ENCODE measurements around the gene ZSWIM5.

The ZSWIM5 gene

DNA sequence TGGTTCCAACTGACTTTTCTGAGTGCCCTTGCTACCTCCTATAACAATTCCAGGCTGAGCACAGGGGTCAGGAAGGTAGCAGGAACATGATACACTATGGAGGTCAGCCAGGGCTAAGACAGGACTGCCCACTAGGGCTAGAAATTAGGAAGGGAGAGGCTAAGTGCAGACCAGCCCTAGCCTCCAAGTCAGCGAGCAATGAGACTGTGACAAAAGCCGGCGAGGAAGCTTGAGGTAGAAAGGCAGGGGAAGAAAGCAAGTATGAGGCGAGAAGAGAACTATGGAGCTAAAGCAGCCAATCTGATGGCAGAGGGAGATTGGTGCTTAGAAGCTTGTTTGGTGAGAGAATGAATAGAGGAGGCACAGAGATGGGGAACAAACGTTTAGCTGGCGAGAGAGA lies 189.6 kb downstream of the ZSWIM5 start:
- TF ChIP-seq, protein P1, sequence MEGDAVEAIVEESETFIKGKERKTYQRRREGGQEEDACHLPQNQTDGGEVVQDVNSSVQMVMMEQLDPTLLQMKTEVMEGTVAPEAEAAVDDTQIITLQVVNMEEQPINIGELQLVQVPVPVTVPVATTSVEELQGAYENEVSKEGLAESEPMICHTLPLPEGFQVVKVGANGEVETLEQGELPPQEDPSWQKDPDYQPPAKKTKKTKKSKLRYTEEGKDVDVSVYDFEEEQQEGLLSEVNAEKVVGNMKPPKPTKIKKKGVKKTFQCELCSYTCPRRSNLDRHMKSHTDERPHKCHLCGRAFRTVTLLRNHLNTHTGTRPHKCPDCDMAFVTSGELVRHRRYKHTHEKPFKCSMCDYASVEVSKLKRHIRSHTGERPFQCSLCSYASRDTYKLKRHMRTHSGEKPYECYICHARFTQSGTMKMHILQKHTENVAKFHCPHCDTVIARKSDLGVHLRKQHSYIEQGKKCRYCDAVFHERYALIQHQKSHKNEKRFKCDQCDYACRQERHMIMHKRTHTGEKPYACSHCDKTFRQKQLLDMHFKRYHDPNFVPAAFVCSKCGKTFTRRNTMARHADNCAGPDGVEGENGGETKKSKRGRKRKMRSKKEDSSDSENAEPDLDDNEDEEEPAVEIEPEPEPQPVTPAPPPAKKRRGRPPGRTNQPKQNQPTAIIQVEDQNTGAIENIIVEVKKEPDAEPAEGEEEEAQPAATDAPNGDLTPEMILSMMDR (IDR thresholded peaks at IDR 0.05): no peak

DNA sequence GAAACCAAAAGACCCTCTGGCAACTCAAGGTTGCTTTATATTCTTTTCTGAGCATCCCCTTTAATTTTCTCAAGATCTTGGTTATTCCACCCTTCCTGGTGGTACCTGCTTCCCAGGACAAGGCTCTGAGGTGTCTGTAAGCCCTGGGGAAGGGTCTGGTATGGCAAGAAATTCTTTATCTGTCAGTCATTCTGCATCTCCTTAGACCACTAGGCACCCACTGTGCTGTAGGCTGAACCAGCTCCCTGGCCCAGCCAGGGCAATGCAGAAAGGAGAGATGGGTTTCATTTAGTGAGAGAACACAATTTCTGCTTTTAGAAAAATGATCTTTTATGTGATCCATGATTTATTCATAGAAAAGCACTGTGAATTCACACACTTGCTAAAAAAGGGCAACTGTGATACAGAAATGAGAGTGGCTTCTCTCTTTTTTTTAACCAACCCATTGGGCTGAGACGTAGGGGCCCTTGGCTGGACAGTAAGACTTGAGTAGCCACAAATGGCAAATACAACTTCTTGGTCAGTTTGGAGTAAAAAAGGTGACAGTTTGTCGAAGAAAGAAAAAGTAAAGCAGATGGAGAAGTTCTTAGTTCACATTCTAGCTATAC lies 190.2 kb downstream of the ZSWIM5 start:
- TF ChIP-seq, protein P1 (IDR thresholded peaks at IDR 0.05): no peak

DNA sequence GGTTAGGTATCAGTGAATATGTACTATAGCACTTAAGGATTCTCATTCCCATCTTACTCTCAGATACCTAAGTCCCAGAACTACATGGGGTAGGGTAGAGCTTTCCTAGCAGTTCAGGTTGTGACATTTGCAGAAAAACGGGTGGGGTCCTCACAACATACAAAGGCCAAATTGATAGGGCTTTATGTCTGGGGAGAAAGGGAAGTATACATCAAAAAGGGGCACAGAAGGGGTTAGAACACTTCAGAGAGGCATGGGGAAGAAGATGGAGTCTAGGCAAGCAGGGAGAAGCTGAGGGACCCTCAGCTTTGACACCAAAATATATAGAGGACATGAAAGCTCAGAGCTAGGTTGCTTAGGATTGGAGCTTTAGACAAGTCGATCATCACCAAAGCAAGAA lies 190.7 kb downstream of the ZSWIM5 start:
- TF ChIP-seq, protein P1 (IDR thresholded peaks at IDR 0.05): no peak

DNA sequence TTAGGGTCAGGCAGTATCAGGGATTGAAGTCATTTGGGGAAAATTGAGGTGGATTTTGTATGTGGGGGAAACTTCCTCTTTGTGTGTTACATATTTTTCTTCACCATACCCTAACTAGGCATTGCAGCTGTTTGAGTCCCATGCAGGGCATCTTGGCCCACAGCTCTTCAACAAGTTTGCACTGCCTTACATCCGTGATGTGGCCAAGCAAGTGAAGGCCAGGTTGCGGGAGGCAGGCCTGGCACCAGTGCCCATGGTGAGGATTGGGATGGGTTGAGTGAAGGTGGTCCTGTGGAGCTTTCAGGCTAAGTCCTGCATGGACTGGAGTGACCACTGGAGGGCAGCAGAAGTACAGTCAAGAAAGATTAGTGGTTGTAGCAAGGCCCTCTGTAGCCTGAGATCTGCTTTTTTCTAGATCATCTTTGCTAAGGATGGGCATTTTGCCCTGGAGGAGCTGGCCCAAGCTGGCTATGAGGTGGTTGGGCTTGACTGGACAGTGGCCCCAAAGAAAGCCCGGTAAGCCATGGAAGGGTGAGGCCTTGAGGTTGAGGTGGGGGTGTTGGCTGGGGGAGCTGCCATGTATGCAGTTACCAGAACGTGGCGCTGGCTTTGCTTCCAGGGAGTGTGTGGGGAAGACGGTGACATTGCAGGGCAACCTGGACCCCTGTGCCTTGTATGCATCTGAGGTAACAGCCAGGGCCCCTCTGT lies 191.9 kb downstream of the ZSWIM5 start:
- TF ChIP-seq, protein P1 (IDR thresholded peaks at IDR 0.05): peak; percentile 95

DNA sequence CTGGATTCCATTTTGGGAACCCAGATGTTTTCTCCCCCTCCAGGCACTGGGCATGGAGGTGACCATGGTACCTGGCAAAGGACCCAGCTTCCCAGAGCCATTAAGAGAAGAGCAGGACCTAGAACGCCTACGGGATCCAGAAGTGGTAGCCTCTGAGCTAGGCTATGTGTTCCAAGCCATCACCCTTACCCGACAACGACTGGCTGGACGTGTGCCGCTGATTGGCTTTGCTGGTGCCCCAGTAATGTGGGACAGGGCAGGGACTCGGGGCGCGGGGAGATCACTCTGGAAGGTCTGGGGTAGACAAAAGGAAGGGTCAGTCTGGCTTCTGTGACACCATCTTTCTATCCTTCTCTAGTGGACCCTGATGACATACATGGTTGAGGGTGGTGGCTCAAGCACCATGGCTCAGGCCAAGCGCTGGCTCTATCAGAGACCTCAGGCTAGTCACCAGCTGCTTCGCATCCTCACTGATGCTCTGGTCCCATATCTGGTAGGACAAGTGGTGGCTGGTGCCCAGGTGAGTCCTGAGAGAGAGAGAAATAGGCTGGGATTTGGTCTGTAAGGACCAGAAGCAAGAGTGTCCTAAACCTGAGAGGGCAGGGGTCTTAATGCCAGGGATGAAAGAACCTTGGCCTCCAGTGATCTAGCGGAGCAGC lies 192.7 kb downstream of the ZSWIM5 start:
- TF ChIP-seq, protein P1 (IDR thresholded peaks at IDR 0.05): no peak

DNA sequence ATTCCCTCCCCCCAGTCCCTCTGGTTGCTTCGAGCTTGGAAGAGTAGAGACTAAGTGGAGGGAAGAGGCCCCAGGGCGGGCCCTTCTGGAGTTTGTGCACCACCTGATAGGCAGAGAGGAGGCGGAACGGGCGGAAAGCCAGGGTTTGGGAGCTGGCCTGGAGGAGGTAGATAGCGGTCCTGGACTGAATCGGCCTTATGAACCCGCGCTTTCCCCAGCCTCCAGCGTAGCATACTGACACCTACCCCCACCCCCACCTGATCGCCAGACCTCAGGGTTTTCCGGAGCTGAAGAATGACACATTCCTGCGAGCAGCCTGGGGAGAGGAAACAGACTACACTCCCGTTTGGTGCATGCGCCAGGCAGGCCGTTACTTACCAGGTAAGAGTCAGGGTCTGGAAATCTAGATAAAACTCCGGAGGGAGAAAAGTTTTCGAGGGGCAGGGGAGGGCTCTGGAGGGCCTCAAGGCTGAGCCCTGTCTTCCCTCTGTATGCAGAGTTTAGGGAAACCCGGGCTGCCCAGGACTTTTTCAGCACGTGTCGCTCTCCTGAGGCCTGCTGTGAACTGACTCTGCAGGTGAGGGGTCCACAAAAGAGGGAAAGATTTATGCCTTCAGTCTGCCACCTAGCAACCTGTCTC lies 193.6 kb downstream of the ZSWIM5 start:
- TF ChIP-seq, protein P1 (IDR thresholded peaks at IDR 0.05): no peak

DNA sequence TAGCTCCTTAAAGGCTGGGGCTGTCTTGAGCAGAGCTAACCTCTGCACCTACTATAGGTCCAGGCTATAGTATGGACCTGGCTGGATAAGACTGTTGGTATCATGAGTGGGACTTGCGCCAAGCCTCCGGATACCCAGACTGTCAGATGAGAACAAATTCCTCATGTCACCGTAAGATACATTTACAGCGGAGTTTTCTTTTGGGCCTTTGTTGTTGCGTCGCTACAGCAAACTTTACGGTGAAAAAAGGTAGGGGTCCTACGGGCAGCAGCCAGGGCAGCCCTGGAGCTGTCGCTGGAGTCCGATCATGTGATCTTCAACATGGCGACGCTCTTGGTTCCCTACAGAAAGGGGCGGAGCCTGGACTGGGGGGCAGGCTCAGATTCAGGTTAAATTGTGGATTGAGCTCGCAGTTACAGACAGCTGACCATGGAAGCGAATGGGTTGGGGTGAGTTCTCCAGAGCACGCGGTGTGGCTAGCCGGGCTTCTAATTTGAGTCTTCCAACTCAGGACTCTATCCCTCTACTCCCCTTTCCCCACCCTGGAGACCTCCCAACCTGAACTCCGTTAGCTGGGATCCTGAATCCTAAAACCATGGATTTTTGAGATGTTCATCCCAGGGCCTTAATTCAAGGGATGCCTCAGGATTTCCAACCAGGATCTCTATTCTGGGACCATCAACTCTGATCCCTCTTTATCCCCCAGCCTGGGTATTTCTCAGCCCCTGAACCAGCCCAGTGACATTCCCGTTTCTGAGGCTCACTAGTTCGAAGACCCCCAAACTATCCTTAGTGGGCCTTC lies 194.4 kb downstream of the ZSWIM5 start, which contains the start of gene UROD:
Gene UROD (plus strand): TSS at position 418 of the 802 bp plus-strand sequence. CDS start 12 bp downstream, at position 430.
- TF ChIP-seq, protein P1 (IDR thresholded peaks at IDR 0.05): no peak
